GM18858 (cell line): ENCODE results near the gene LRRC23.
A peak's percentile ranks its signal among the peaks of the same experiment; 100 is the strongest.

Experiments
- ATAC-seq: cut with Tn5 transposase; IDR thresholded peaks from one replicate; pipeline ENCODE4 v1.9.1; 2021; ENCODE audit not compliant: unreplicated experiment

The LRRC23 gene

DNA sequence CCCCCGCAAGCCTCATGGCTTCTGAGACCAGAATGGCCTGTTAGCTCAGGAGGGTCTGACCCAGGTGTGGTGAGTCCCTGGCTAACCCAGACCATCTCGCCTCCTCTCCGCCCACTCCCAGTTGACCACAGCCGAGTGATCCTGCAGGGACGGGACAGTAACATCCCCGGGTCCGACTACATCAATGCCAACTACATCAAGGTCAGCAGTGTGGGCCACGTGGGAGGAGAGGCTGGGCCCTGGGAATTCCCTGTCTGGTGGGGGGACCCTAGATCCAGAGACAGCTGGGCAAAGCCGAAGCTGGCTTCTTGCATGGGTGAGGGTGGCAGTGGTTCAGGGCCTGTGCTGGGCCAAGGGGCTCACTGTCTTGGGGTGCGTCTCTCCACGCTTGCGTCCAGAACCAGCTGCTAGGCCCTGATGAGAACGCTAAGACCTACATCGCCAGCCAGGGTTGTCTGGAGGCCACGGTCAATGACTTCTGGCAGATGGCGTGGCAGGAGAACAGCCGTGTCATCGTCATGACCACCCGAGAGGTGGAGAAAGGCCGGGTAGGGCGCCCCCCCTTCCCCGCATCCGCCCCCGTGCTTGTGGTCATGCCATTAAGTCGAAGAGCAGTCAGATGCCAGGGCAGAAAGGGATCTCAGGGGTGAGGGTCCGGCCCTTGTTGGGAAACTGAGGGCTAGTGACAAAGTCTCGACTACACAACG is 51.6 kb downstream of the LRRC23 start:
- no peak for ATAC-seq

DNA sequence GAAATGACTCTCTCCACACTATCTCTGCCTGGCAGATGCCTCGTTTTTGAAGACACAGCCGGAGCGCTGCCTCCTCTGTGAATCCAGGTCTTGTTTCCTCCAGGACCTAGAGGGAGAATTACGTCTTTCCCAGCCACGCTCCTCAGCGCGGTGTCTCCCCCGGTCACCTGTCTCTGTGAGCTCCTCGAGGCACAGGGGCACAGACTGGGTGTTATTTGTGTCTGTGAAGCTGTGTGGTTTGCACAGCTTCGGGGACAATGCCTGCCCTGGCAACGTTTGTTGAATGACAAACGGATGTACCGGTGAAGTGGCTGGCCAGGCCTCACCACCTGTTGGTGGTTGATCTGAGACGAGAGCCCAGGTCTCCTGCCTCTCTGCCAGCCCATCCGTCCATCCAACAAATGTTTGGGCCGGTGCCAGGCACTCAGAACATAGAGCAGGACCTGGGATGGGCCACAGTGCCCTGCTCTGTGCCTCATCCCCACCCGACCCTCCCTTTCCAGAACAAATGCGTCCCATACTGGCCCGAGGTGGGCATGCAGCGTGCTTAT is 52.6 kb downstream of the LRRC23 start:
- ATAC-seq, result no peak

DNA sequence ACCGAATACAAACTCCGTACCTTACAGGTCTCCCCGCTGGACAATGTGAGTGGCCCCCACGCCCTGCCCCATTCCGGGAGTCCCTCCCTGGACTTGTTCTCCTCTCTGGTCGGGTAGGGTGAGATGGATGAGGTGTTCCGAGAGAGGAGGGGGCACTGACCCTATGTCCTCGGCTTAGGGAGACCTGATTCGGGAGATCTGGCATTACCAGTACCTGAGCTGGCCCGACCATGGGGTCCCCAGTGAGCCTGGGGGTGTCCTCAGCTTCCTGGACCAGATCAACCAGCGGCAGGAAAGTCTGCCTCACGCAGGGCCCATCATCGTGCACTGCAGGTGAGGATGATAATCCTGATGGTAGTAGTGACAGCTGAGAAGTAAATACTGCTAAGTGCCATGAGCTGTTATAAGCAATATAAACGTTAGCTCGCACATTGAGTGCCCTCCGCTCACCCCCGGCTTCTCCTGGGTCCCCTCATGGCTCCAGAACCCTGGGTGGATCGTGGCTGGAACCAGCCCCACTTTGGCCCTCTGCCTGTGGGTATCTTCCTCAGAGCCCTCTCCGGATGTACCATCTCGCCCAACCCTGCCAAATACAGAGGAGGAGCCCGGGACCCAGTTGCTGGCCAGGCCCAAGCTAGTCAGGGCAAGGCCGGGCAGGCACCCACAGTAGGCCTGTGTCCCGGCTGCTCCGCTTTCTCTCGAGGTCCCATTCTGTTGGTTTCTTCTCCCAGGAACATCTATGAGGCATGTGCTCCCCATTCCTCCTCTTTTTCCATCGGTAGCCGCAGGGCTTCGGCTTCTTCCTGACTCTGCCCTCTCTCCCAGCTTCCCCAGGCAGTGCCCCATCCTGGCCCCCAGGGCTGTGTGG is 53.4 kb downstream of the LRRC23 start:
- no peak for ATAC-seq

DNA sequence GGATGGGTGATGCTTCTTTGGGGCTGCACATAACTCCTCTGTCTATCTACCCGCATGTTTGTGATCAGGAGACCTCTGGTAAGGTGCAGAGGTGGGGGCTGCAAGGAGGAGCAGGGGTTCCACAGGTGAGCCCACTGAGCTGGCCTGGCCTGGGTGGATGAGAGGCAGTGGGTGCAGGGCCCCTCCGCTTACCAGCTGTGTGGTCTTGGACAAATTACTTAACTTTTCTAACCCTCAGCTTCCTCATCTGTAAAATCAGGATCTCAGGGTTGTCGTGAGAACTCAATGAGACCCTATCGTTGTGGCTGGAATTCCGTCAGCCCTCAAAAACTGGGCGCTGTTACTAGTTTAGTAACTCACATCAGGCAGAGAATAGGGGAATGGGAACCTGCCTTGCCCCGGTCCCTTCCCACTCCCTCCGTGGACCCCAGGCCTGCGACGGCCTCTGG is 54.0 kb downstream of the LRRC23 start:
- no peak for ATAC-seq

DNA sequence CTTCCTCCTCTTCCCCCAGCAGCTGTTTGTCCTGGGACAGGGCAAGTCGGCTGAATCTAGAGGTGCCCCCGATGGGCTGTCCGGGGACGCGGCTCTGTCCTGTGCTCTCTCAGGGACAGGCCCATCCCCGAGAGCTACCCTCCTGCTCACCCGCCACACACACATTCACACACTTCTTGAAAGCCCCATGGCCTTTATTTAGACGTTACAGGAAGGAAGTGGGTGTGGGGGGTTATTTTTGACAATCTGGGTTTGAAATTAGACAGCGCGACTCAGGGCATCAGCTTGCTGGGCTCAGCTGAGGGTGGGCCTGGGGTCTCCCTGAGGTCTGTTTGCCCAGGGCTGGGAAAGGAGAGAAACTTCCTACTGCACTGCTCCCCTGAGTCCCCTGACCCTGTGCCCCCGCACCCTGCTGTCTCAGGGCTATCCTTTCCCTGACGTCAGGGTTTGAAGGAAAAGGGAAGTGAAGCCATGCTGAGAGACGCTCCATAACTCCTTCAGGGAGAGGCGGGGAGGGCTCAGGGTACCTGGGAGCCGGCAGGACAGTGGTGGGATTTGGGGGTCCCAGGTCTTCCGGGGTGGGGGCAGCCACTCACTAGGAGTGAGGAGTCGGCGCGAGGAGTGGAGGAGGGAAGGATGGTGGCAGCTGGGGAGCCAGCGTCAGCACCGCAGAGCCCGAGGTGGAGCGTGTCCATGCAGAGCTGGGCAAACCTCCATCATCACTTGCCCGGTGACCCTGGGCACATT is 54.6 kb downstream of the LRRC23 start:
- peak; percentile 36 for ATAC-seq

DNA sequence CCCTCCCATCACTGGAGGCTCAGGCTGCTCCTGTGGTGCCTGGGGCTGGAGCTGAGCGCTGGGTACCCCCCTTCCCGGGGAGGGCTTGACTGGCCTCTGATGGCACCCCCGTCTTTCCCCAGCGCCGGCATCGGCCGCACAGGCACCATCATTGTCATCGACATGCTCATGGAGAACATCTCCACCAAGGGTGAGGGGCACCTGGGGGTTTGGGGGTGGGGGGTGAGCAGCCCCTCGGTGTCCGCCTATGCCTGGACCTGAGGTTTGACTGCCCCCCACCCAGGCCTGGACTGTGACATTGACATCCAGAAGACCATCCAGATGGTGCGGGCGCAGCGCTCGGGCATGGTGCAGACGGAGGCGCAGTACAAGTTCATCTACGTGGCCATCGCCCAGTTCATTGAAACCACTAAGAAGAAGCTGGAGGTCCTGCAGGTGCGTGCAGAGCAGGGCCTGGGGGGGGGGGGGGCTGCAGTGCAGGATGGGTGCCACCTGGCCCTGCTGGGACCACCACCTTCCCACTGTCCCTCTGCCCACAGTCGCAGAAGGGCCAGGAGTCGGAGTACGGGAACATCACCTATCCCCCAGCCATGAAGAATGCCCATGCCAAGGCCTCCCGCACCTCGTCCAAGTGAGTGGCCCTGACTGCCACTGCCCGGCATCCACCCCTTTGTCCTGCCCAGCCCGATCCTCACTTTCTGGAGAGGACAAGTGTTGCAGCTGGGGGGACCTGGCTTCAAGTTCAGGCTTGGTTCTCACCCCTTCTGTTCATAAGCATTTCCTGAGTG is 55.4 kb downstream of the LRRC23 start:
- ATAC-seq, result no peak

DNA sequence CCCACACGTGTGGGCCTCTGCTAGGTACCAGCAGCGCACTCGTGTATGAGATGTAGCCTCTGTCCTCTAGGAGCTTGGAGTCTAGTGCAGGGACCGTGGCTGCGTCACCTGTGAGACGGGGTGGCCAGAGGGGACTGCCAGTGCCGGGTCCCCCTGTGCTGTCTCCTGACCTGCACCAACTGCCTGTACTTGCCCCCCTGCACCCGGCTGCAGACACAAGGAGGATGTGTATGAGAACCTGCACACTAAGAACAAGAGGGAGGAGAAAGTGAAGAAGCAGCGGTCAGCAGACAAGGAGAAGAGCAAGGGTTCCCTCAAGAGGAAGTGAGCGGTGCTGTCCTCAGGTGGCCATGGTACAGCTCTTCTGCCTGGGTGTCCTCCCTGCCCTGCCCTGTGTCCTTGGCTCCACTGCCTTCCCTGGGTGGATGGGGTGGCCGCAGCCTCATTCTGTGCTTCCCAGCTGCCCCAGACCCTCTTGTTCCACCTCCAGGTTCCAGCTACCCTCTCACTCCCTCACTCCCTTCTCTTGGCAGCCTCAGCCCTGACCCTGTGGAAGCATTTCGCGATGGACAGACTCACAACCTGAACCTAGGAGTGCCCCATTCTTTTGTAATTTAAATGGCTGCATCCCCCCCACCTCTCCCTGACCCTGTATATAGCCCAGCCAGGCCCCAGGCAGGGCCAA is 56.1 kb downstream of the LRRC23 start:
- ATAC-seq, result no peak

DNA sequence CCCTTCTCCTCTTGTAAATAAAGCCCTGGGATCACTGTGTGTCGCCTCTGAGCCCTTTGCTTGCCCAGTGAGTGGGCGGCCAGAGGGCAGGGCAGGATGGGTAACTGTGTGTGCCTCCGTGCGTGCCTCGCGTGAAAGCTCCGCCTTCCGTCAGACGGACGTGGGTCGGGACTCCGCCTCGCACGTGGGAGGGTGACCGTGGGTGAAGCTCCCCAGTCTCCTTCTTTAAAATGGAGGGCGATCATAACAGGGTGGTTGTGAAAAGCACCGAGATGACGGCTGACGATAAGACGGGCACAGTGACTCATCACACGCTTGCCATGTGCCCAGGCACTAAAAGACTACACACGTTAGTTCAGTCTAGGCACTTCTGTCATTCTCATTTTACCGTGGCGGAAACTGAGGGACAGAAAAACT is 56.7 kb downstream of the LRRC23 start:
- ATAC-seq, result no peak

DNA sequence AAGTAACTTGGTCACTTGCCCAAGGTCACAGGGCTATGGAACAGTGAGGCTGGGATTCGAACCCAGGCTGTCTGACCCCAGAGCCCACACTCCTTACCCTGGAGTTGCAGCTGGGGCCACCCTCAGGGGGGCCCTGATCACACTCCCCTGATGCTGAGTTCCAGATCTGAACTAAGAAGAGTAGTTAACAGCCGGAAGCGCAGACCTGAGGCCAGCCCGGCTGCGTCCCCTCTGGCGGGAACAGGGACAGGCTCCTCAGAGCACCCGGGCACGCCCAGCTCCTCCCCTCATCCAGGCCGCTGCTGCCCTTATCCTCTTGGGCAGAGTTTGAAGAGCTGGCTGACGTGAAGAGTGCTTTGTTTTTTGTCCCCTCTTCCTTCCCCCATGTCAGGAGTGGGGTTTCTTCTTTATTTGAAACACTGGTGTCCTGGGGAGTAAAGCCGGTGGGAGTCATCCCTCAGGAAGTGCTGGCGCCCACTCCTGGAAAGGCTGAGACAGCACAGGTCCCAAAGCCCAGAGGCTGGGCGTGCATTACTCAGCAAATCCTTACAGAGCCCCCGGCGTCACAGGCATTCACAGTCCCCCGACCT is 57.2 kb downstream of the LRRC23 start:
- ATAC-seq, result no peak

DNA sequence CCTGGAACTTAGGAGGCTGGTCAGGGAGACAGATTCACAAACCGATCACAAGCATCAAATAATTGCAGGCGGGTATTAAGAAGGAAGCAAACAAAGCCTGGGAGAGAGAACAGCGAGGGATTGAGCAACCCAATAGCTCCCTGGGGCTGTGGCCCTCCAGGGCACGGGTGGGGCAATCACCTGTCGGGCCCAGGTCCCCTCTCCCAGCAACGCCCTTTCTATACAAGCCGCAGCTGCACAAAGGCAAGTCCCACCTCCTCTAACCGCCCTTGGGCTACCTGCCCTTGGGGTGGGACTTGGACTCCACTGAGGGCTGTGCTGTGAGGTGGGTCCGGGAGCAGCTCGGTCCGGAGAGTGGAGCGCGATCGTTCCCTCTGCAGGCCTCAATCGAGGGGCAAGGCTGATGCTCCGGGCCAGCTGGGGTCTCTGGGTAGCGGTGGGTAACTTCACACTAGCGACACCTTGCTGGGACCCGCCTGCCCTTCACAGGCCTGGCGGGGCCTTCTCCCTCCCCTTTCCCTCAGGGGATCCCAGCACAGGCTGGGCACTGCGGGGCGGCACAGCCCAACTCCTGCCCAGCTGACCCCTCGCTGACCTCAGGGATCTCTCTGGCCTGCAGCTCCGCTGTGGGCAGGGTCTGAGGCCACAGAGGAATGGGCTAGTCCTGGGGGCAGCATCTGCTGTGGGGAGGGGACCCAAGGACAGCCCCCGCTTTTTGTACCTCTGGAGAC is 57.8 kb downstream of the LRRC23 start:
- no peak for ATAC-seq

DNA sequence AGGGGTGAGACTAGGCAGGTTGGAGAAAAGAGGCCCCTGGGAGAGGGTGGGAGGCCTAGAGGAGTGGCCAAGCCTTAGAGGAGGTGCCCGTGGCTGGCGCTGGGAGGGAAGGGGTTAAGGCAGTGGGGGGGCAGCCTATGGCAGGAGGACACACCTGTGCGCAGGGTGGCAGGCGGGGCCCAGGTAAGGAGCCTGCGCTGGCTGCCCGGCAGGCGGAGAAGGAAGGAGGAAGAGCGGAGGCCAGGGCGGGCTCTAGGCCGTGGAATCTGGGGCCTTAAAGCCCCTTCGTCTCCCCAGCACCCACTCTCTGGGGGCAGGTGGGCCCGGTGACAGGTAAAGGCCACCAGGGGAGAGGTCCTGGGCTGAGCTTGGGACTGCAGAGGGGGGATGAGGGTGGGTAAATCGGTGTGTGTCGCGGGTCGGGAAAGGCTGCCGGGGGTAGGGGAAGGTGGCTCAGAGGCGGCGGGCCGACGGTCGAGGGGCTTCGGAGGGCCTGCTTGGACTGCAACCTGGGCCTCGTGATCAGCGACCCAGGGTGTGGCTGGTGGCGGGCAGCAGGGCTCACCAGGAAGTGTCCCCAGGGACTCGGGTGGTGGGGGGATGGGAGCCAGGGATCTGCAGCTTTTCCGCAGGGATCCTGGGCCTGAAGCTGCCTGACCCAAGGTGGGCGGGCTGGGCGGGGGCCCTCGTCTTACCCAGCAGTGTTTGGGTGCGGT is 58.6 kb downstream of the LRRC23 start:
- ATAC-seq, result no peak
